Cerebellar cortex (tissue), 1 donor: ENCODE data around the gene RALGPS1.

Source experiments
- DNase-seq: peaks from one replicate; pipeline ENCODE4 v3.0.0-alpha.2; 2015; ENCODE audit warnings: low spot score

RALGPS1 gene

GRCh38 chr9:127209220-127209619 lies 294.6 kb downstream of the RALGPS1 start:
- DNase-seq, result no peak

- no peak for DNase-seq
Observed at GRCh38 chr9:127209948-127210640, 295.5 kb downstream of the RALGPS1 start.

DNA sequence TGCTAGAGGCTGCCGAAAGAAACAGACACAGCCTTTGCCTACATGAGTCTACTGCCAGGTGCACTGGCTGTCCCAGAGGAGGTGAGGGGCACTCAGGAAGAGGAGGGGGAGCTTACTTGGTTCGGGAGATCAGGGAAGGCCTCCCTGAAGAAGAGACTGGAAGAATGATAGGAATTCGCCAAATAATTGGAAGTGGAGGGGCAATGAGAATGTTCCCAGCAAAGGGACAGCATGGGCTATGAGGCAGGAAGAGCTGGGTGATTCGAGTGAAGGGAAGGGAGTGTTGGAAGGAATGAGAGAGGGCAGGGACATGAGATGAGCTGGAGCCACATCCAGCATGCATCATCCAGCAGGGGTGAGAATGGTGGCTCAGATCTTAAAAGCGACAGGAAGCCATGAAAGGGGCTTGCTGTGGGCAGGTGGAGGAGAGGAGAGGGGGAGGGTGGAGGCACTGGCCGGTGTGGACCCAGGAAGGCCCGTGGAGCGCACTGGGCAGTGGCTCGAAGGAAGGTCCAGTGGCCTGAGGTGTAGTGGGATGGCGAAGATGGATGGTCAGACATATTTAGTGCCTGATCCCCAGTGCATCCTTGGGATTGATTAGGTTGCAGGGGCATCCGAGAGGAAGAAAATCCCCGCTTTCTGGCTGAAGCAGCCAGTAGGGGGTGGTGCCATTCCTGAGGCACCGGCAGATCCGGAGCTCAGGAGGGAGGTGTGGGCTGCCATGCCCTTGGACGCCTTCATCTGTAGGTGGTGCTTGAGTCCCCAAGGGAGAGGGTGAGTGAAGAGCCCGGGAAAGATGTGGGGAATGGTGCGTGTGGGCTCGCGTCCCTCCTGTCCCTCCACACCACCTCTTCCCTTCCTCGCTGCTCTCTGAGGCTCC lies 296.5 kb downstream of the RALGPS1 start:
- no peak for DNase-seq

GRCh38 chr9:127211983-127212382 lies 297.4 kb downstream of the RALGPS1 start:
- no peak for DNase-seq

DNA sequence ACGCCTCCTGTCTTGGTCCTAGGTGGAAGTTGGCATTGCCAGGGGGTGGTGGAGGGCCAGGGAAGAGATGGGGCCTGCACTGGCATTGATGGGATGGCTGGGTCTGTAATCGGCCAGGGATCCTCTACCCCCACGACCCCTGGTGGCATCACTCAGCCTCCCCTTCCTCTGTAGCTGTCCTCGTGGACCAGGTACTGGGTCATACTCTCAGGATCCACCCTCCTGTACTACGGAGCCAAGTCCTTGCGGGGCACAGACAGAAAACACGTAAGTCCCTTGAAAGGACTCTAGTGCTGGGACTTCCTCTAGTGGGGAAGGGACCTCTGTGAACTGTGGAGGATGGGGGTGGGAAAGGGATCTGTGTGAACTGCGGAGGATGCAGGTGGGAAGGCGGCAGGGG lies 297.9 kb downstream of the RALGPS1 start:
- no peak for DNase-seq

GRCh38 chr9:127213859-127214258 lies 299.3 kb downstream of the RALGPS1 start:
- DNase-seq, result no peak

DNA sequence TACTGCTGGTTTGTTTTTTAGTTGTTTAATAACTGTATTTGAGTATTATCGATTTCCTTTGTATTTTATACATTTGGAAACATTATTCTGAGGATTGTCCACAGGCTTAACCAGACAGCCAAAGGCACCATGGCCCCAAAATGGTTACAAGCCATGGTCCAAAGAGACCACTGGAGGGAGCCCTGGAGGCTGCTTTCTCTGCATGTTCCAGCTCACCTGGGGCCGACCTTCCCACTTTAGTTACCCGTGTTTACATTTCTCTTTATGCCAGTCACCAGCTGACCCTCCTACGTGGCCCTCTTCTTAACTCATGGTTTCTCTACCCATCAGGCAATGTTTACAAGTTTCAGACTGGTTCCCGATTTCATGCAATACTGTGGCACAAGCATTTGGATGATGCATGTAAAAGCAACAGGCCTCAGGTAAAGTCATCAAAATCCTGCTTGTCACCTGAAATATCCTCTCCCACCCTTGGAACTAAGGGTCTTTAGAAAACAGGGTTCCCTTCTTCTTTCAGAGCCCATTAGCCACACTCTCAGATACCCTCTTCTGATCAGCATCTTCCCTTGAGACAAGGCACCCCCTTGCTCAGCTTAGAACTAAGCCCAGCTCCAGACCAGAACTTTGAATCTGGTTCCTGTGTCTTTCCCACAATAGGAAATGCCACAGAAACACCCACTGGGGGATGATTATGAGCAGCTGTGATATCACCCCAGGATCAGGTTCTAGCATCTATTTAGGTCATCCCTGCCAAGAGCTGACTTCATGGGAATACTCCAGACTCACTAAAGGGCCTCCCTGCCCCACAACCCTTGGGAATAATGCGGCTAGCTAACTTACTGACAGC lies 300.1 kb downstream of the RALGPS1 start:
- peak; percentile 83 for DNase-seq

DNA sequence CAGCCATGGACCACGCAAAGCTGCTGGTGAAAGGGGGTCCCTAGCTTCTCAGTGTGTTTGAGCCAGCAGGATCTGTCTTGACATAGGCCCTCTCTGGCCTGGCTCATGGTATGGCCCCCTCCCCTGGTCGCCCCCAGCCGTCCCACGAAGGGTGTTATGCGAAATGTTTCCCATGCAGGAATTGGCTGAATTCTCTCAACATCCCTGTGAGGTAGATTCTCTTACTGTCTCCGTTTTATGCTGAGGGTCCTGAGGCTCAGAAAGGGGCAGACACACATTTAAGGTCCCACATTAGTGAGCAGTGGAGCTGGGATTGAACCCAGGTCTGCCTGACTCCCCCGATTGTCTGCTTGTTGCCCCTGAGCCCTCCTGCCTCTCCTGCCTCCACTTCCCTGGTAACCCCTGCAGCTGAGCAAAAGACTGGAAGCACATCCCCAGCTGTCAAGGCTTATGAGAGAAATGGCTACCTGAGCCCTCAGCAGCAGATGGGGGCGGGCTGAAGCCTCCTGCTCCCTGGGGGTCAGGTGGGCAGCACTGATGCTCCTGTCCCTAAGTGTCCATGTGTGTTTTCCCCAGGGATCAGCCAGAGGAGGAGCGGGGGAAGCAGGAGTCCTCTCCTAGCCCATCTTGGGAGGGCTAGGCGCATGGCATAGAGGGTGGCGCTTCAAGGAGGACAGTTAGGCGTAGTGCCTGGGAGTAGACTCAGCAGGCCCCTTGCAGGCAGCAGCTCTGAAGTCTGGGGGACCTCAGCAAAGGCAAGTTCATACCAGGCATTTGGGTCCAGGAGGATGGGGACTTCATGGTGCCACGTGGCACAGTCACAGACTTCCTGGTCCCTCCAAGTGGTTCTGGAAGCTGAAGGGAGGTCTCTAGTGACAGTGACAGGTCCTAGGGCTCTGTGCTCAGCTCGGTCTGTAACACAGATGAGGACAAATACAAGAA lies 301.0 kb downstream of the RALGPS1 start:
- no peak for DNase-seq

- DNase-seq, result no peak
Observed at GRCh38 chr9:127216210-127216887, 301.8 kb downstream of the RALGPS1 start.

GRCh38 chr9:127216888-127217217 lies 302.3 kb downstream of the RALGPS1 start:
- no peak for DNase-seq

DNA sequence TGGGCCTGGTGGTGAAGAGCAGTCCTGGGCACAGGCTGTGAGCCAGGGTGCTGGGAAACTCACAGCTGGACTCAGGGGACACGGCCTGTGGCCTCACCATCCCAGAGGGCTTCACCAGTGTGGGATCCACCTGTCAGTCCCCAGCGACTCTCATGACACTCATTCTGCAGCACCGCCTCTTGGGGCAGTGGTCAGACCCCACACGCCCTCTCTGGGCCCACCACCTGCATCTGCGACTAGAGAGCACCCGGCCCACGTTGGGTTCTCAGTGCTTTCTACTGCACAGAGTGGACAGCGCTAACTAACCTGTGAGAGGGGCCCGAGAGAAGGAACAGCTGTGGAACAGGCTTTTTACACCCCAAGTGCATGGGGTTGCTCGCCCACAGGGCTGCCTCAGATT lies 304.2 kb downstream of the RALGPS1 start:
- DNase-seq, result no peak

GRCh38 chr9:127219520-127219919 lies 304.9 kb downstream of the RALGPS1 start:
- no peak for DNase-seq

DNA sequence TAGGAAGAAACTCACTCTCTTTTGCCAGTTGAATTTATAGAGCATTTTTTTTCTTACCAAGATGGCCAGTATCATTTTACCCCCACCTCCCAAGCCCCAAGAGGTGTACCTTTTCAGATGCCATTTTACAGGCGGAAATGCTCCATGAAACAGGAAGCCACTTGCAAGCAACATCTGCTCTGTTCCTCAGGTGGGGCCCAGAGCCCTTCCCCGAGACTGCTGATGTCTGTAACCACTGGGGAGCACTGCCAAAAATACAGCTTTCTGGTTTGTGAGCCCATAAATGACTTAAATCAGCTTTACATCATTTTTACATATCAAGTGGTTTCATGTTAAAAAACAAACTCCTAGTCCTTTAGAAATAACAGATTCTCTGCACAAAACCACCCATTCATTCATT lies 307.1 kb downstream of the RALGPS1 start:
- no peak for DNase-seq

GRCh38 chr9:127222388-127223095 lies 308.0 kb downstream of the RALGPS1 start:
- DNase-seq, result no peak

- peak; percentile 42 for DNase-seq
Observed at GRCh38 chr9:127223266-127223665, 308.7 kb downstream of the RALGPS1 start.

DNA sequence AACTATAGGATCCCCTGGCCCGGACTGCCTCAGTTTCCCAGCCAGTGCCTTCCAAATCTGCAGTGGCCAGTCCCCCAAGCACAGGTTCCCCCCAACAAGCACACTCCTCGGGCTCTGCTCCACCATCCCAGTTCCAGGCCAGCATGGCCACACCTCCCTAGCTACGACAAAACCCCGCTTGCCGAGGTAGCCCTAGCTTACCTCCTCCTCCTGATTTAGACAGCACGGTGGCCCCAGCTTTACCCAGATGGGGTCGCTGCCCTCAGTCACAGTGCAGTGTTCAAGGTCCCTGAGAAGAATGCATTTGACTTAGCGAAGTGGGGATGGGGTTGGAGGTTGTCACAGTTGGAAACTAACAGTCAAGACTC lies 309.2 kb downstream of the RALGPS1 start:
- DNase-seq, result peak; percentile 44

DNA sequence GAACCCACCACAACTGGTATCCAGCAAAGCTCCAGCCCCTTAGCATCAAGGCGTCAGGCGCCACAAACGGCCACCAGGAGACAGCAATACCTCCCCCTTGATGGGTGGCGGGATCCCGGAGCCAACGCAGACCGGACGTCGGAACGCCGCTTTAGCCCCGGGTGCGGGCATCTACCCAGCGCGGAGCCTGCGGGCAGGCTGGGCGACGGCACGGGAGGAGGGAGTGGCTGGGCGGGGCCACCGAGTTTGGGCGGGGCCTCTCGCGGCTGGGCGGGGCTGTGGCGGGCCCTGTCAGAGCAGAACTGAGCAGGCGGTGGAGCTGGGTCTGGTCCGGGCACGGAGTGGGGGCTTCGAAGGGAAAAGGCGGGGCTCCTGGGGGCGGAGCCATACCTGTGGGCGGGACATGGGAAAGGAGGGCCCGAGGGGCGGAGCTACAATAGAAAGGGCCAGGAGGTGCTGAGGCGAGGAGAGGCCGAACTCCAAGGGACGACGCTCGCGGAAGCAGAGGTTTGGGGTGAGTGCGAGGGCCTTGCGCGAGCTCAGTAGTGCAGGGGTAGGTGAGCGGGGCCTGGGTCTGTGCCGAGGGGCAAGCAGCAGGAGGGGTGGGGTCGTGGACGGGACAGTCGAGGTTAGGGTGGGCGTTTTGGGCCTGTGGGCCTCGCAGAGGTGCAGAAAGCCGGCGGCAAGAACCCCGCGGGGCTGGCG lies 309.7 kb downstream of the RALGPS1 start:
- peak; percentile 95 for DNase-seq

GRCh38 chr9:127224883-127225739 lies 310.5 kb downstream of the RALGPS1 start:
- peak; percentile 94 for DNase-seq
